C4-2B (cell line): Measurements from ENCODE around the gene NEUROD6.

ENCODE experiments used
- H3K27ac ChIP-seq: fragments of 450-650 bp; 2 replicates; pipeline ENCODE4 v1.5.1; 2017
- CTCF ChIP-seq: fragments of 450-650 bp; conservative IDR thresholded peaks from 2 replicates; pipeline ENCODE4 v1.5.1; 2017; ENCODE audit warnings: mild to moderate bottlenecking
- ZFX ChIP-seq: fragments of 450-650 bp; IDR thresholded peaks from 2 replicates; pipeline ENCODE4 v1.6.1; 2017

The NEUROD6 gene

GRCh38 chr7:31305260-31305659, 35.3 kb downstream of the NEUROD6 start:
- no peak for TF ChIP-seq CTCF
- TF ChIP-seq ZFX: no peak
- H3K27ac ChIP-seq: no peak overlapping the region

GRCh38 chr7:31304446-31304845, 36.1 kb downstream of the NEUROD6 start:
- no peak overlapping the region for H3K27ac ChIP-seq
- TF ChIP-seq ZFX (no peak), CTCF (no peak)

- TF ChIP-seq ZFX (no peak), CTCF (no peak)
- no peak overlapping the region for H3K27ac ChIP-seq
Observed at GRCh38 chr7:31302356-31302755, 38.2 kb downstream of the NEUROD6 start.

- H3K27ac ChIP-seq: no peak overlapping the region
- TF ChIP-seq CTCF (no peak), ZFX (no peak)
Observed at GRCh38 chr7:31299336-31299735, 41.2 kb downstream of the NEUROD6 start.

GRCh38 chr7:31290601-31291000, 49.9 kb downstream of the NEUROD6 start:
- no peak overlapping the region for H3K27ac ChIP-seq
- no peak for TF ChIP-seq CTCF
- no peak for TF ChIP-seq ZFX
